ENCODE data around the gene PTGDS. TPM values are rescaled to one million over a fixed set of nuclear protein-coding genes. Genes with fewer than 3 reads are reported as not detected.

PTGDS gene
- total RNA-seq, 2 experiments from 2014 or later = not detected

DNA sequence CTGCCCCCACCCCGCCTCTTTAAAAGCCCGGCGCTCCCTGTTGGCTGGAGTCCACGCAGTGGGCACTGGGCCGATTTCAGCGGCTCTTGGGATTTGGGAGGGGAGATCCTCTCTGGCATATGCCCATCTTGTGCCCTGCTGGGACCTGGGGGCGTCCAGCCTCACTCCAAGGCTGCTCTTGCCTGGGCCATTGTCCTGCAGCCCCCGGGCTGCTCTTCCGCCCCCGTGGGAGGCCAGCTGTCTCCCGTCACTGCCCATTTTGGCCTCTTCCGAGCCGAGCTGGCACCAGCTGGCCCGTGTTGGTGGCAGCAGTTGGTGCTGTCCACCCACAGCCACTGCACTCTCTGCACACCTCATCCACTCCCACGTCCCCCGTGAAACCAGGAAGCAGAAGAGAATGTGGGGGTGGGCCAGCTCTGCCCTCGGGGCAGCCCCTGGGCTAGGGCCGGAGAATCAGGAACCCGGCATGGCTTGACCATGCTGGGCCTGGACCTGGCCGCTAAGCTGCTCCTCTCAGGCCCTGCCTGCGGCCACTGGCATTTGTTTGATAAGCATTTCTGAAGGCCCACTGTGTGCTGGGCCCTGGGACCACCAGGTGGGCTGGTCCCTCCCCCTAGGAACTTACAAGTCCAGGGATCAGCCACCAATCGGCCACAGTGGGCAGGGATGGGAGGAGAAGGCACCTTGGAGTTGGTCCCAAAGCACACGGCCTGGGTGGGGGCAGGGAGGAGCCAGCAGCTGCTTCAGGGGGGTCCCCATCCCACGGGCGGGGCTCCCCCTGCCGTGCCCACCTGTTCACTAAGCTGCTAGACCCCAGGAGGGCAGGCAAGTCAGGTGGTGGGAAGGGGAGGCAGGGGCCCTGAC is 30.0 kb upstream of the PTGDS start:
- intact Hi-C loops (cut with micrococcal nuclease) = loop anchor here (5.0 to 10.0 kb wide), 2 partner anchors 45 to 88 kb away; partner anchors contain the start of genes FUT7 and PAXX
- Mint-ChIP-seq H3K27ac (no peak overlapping the region), H3K9me3 (no peaks in the 10 kb centered on the region), H3K36me3 (peaks cover 5% of the 10 kb centered on the region), H3K4me1 (ENCODE audit: low read depth) (peaks cover 12% of the 10 kb centered on the region), H3K4me3 (no peak overlapping the region), H3K27me3 (no peaks in the 10 kb centered on the region)
- ChIA-PET CTCF (interaction anchor here (0.8 to 2.8 kb wide), 14 partner anchors 16 to 139 kb away, joined by 3 to 49 read pairs (median 4); partner anchors contain the start of genes ABCA2, AJM1, NPDC1 and PAXX), POLR2A (no interaction called here)
- no peak for DNase-seq

DNA sequence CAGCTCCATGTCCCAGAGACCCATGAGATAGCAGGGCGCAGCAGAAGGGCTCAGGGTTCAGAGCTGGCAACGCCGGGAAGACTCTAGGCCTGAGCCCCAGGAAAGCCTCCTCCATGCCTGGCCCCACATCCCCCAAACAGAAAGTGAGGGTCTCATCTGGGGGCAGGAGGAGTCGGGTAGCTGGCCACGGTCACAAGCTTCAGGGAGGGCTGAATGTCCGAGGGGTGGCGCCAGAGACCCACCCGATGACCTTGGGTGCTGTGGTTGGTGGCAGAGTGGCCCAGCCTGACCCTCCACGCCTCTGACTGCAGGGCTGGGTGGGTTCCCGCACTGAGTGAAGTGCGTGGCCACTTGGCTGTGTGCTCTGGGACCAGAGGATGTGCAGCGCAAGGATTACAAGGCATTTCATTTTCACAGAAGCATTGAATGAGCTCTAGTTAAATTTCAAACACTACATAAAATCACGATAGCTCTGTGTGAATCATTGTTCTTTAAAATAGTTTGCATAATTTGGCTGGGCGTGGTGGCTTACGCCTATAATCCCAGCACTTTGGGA is 29.3 kb upstream of the PTGDS start:
- H3K27me3 Mint-ChIP-seq = no peaks in the 10 kb centered on the region
- H3K4me3 Mint-ChIP-seq = peak overlapping the region; percentile 77
- intact Hi-C loops (cut with micrococcal nuclease) = loop anchor here (2.0 to 10.0 kb wide), 3 partner anchors 44 to 157 kb away; partner anchors contain the start of genes FUT7, PAXX and TMEM141
- no peak overlapping the region for H3K27ac Mint-ChIP-seq
- H3K4me1 Mint-ChIP-seq (ENCODE audit: low read depth) = peaks cover 7% of the 10 kb centered on the region
- no peaks in the 10 kb centered on the region for H3K36me3 Mint-ChIP-seq
- ChIA-PET POLR2A (no interaction called here), CTCF (interaction anchor here (0.6 to 2.8 kb wide), 16 partner anchors 17 to 140 kb away, joined by 3 to 49 read pairs (median 4); partner anchors contain the start of genes ABCA2, AJM1, CLIC3 and NPDC1)
- DNase-seq = peak; percentile 42
- no peaks in the 10 kb centered on the region for H3K9me3 Mint-ChIP-seq

DNA sequence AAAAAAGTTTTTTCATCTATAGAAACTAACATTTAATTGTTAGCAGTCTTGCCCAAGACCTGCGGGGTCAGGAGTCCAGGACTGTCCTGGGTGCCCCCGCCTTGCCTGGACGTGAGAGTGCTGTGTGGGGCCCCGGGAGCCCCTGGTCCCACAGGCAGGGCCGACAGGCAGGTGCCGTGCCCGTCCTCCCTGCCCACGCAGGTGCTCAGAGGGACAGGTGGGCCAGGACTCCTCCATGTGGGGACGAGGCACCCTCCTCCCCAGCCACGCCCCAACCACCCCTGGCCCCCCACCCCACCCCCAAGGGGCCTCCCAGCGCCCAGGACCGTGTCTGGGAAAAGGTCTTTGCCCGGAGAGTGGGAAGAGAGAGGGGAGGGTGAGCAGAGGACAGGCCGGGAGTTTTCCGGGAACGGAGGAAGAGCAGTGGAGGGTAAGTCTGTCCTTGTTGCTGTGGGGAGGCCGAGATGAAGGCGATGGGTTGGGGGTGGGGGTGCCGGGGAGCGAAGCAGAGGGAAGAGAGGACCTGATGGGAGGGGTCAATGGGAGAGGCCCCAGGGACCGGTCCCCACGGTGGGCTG is 28.0 kb upstream of the PTGDS start:
- Mint-ChIP-seq H3K4me1 (ENCODE audit: low read depth) (peaks cover 4% of the 10 kb centered on the region), H3K9me3 (no peaks in the 10 kb centered on the region), H3K4me3 (peak overlapping the region; percentile 77), H3K27ac (peak overlapping the region; percentile 76), H3K27me3 (no peaks in the 10 kb centered on the region), H3K36me3 (no peaks in the 10 kb centered on the region)
- ChIA-PET CTCF (interaction anchor here (1.0 to 2.8 kb wide), 5 partner anchors 26 to 107 kb away, joined by 3 to 13 read pairs (median 8); partner anchors contain the start of genes AJM1 and NPDC1), POLR2A (interaction anchor here (0.5 to 1.0 kb wide), 2 partner anchors 11 to 68 kb away, joined by 3 read pairs; no protein-coding TSS in a partner anchor)
- no peak for DNase-seq
- intact Hi-C loops (cut with micrococcal nuclease) = loop anchor here (2.0 to 10.0 kb wide), 3 partner anchors 43 to 159 kb away; partner anchors contain the start of genes FUT7, PAXX and TMEM141

DNA sequence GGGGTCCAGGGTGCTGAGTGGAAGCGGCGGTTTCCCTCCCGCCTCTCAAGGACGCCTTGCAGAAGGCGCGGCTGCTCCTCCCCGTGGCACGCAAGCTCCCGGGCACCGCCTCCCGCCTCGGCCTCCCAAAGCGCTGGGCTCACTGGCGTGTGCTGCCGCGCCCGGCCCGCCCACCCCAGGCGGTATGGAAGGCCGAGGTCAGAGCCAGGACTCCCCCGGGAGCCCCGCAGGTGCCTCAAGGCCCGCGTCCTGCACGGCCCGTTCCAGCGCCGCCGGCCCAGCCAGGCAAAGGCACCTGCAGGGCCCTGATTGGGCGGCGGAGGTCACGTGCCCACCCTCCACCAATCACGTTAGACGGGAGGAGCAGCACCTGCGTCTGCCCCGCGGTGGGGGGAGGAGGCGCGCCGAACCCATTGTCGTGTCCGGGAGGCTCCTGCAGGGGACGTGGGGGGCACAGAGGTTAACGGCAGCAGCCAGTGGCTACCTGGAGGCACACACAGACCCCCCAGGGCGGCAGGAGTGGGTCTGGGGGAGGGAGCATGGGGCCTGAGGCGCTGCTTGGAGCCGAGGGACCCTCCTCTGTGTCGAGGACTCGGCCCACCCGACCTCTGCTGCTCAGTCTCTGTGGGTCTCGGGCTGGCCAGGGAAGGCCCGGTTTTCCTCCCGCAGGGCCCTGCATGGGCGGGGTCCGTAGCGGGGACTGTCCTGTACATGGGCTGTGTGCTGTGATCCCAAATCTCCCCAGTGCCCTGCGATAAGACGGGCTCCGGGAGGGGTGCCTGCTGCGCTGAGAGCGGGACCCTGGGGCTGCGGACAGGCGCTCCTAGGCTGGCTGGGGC is 27.3 kb upstream of the PTGDS start:
- Mint-ChIP-seq H3K27me3 (no peaks in the 10 kb centered on the region), H3K4me3 (peak overlapping the region; percentile 78), H3K27ac (peak overlapping the region; percentile 76), H3K9me3 (no peaks in the 10 kb centered on the region), H3K36me3 (no peaks in the 10 kb centered on the region), H3K4me1 (ENCODE audit: low read depth) (peaks cover under 1% of the 10 kb centered on the region)
- POLR2A ChIA-PET = interaction anchor here (0.5 to 1.0 kb wide), 2 partner anchors 10 to 68 kb away, joined by 3 read pairs; no protein-coding TSS in a partner anchor
- CTCF ChIA-PET = interaction anchor here (1.0 to 2.8 kb wide), 3 partner anchors 79 to 107 kb away, joined by 3 to 10 read pairs (median 7); partner anchors contain the start of gene AJM1
- peak; percentile 98 for DNase-seq
- intact Hi-C loops (cut with micrococcal nuclease) = loop anchor here (2.0 to 10.0 kb wide), 3 partner anchors 42 to 159 kb away; partner anchors contain the start of genes FUT7, PAXX and TMEM141

DNA sequence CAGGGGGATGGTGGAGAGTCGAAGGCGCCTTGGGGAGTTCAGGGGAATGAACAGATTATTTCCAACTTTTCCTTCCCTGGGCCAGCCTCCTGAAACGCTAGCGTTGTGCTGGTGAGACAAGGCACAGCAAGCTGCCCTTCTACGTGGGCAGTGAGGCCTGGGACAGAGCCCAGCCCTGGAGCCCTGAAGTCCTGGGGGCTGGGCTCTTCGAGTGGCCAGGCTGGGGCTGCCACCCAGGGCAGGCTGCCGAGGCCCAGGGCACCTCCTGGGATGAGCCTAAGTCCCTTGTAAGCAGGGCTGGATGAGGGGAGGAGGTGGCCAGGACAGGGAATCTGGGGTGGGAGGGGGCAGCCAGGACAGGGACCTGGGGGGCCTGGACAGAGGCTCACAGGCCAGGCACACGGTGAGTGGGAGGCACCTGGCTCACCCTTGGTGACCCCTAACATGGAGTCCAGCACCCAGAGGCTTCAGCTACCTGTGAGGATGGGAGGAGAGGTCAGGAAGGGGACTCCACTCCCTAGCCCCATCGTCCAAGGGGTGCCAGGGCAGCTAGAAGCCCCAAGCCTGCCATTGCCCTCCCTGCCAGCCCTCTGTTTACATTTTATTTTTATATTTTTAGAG is 26.5 kb upstream of the PTGDS start:
- H3K4me1 Mint-ChIP-seq (ENCODE audit: low read depth) = no peaks in the 10 kb centered on the region
- ChIA-PET POLR2A (no interaction called here), CTCF (no interaction called here)
- peak overlapping the region; percentile 78 for H3K4me3 Mint-ChIP-seq
- H3K27me3 Mint-ChIP-seq = no peaks in the 10 kb centered on the region
- H3K9me3 Mint-ChIP-seq = no peaks in the 10 kb centered on the region
- no peak overlapping the region for H3K27ac Mint-ChIP-seq
- intact Hi-C loops (cut with micrococcal nuclease) = no loop called here
- H3K36me3 Mint-ChIP-seq = no peaks in the 10 kb centered on the region
- no peak for DNase-seq

DNA sequence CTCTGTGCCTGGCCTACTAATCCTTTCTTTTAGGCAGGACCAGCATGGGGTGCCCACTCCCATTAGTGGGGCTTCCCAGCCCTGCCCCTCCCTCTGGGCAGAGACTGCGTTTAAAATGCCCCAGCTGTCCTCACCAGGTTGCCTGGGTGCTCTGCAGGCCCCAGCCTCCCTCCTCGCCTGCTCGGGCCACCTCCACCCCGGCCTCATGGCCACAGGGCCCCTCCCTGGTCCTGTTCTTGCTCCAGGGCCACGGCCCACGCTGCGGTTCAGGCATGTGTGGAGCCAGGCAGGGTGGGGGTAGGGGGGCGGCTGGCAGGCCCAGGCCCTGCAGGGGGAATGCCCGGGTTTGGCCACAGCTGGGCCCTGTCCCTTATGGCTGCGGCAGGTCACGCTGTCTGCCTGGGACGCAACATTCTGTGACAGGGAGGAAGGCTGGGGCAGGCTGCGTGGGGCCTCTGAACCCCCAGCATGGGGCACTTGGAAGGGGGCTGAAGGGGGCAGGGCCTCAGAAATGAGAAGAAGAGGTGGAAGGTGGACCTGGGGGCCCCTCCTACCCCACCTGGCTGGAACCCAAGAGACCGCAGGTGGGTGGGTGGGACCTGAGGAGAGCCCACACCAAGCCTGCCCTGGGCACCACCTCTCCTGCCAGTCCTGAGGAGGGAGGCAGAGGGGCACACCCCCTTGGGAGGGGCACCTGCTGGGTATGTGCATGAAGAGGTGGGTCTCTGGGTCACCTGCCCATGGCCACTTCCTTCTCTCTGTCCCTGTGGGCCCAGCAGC is 25.6 kb upstream of the PTGDS start, which contains the start of gene LCN12:
TSS of gene LCN12 (plus strand) at position 733 of the 780 bp plus-strand sequence. CDS start 55 bp downstream, outside the sequence.
- Mint-ChIP-seq H3K4me1 (ENCODE audit: low read depth) (peaks cover 2% of the 10 kb centered on the region), H3K9me3 (peaks cover 3% of the 10 kb centered on the region), H3K27ac (no peak within 1 kb of the TSS), H3K36me3 (no peaks in the 10 kb centered on the region), H3K4me3 (no peak within 1 kb of the TSS), H3K27me3 (no peaks in the 10 kb centered on the region)
- DNase-seq = no peak
- POLR2A ChIA-PET = no interaction called here
- intact Hi-C loops (cut with micrococcal nuclease) = no loop called here
- CTCF ChIA-PET = no interaction called here

DNA sequence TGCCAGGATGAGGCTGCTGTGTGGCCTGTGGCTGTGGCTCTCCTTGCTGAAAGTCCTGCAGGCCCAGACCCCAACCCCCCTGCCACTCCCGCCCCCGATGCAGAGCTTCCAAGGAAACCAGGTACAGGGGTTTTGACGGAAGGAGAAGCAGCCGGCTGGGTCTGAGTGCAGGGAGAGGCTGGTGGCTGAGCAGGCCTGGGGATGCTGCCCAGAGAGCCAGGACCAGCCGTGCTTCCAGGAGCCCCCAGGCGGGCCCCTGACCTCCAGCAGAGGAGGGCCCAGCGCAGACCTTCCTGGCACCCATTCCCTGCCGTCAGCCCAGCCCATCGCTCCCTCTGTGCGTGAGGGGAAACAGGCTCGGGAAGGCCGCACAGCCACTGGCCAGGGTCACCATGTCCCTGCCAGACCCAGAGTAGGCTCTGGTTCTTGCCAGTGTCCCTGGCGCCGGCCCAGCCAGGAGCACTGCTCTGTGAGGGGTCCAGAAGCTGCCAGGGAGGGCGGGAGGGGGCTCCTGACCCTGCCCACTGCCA is 24.9 kb upstream of the PTGDS start:
- intact Hi-C loops (cut with micrococcal nuclease) = no loop called here
- no peaks in the 10 kb centered on the region for H3K36me3 Mint-ChIP-seq
- CTCF ChIA-PET = no interaction called here
- H3K27me3 Mint-ChIP-seq = no peaks in the 10 kb centered on the region
- no peak overlapping the region for H3K4me3 Mint-ChIP-seq
- H3K9me3 Mint-ChIP-seq = peaks cover 4% of the 10 kb centered on the region
- no peak for DNase-seq
- H3K27ac Mint-ChIP-seq = no peak overlapping the region
- POLR2A ChIA-PET = no interaction called here
- peaks cover 2% of the 10 kb centered on the region for H3K4me1 Mint-ChIP-seq (ENCODE audit: low read depth)

DNA sequence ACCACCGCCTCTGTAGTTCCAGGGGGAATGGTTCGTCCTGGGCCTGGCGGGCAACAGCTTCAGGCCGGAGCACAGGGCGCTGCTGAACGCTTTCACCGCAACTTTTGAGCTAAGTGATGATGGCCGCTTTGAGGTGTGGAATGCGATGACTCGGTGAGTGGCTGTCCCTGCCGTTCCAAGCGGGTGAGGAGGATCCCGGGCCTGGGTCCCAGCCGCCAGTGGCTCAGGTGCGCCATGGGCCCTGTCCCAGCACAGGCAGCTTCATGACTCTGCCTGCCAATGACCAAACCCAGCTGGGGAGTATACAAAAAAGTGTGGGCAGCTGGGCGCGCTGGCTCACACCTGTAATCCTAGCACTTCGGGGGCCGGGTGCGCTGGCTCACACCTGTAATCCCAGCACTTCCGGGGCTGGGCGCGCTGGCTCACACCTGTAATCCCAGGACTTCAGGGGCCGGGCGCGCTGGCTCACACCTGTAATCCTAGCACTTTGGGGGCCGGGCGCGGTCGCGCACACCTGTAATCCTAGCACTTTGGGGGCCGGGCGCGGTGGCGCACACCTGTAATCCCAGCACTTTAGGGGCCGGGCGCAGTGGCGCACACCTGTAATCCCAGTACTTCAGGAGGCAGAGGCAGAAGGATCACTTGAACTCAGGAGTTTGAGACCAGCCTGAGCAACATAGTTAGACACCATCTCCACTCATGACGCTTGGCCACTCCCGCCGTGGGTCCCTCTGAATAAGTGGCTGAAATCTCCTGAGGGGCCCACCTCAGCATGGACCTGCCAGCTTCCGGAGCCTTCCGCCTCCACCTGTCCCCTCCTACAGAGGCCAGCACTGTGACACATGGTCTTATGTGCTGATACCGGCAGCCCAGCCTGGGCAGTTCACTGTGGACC is 24.2 kb upstream of the PTGDS start:
- Mint-ChIP-seq H3K4me1 (ENCODE audit: low read depth) (peaks cover 2% of the 10 kb centered on the region), H3K9me3 (peaks cover 4% of the 10 kb centered on the region), H3K27ac (no peak overlapping the region), H3K4me3 (no peak overlapping the region), H3K36me3 (no peaks in the 10 kb centered on the region), H3K27me3 (no peaks in the 10 kb centered on the region)
- intact Hi-C loops (cut with micrococcal nuclease) = no loop called here
- DNase-seq = no peak
- POLR2A ChIA-PET = no interaction called here
- CTCF ChIA-PET = no interaction called here

DNA sequence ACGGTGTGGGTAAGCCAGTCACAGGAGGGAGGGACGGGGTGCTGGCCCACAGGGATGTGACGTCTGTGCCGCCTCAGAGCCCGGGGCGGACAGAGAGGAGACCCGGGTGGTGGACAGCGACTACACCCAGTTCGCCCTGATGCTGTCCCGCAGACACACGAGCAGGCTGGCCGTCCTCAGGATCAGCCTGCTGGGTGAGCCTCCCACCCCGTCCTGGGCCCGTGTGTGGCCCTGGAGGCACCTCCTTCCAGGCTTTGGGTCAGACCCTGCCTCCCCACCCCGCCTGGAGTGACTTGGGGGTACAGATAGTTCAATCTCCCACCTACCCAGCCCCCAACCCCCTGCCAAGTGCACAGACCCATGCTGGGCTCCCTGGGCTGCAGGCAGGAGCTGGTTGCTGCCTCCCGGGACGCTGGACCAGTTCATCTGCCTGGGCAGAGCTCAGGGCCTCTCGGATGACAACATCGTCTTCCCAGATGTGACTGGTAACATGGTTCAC is 23.5 kb upstream of the PTGDS start:
- ChIA-PET POLR2A (no interaction called here), CTCF (no interaction called here)
- Mint-ChIP-seq H3K9me3 (peaks cover 4% of the 10 kb centered on the region), H3K27me3 (no peaks in the 10 kb centered on the region), H3K4me3 (no peak overlapping the region), H3K4me1 (ENCODE audit: low read depth) (peaks cover 2% of the 10 kb centered on the region), H3K36me3 (no peaks in the 10 kb centered on the region), H3K27ac (no peak overlapping the region)
- no peak for DNase-seq
- intact Hi-C loops (cut with micrococcal nuclease) = no loop called here

All from activated CD4-positive, alpha-beta memory T cell treated with anti-CD3 and anti-CD28 coated beads for 36 hours (primary cell).